Colonic mucosa (tissue), 4 donors: ENCODE results near the gene TMEM269. TPM values are rescaled to one million over a fixed set of nuclear protein-coding genes. Genes with fewer than 3 reads are reported as not detected.

Experiments
- DNase-seq: peaks from one replicate; pipeline ENCODE4 v3.0.0-alpha.2; 2020
- H3K27ac ChIP-seq: fragments of 200-600 bp; one replicate; pipeline ENCODE4 v1.8.0; 2021
- H3K27me3 ChIP-seq: fragments of 200-600 bp; one replicate; pipeline ENCODE4 v1.8.0; 2021
- H3K36me3 ChIP-seq: fragments of 200-600 bp; one replicate; pipeline ENCODE4 v1.8.0; 2021
- H3K4me1 ChIP-seq: fragments of 200-600 bp; one replicate; pipeline ENCODE4 v1.8.0; 2021; ENCODE audit warnings: mild to moderate bottlenecking
- H3K4me3 ChIP-seq: fragments of 200-600 bp; one replicate; pipeline ENCODE4 v1.8.0; 2021
- H3K9ac ChIP-seq, 2 donors: one replicate each; pipeline ENCODE4 v1.7.0; 2013; ENCODE audit warnings: control low read depth in 2 of 2, low read depth in 2 of 2, low read length in 2 of 2
- H3K9me3 ChIP-seq: fragments of 200-600 bp; one replicate; pipeline ENCODE4 v1.8.0; 2021
- intact Hi-C: fragments of 100-400 bp; cut with DNase I; formaldehyde crosslinking; loops from one replicate; pipeline ENCODE4 v1.14.1; 2022
- total RNA-seq, 2 donors: library from RNA; stranded (reverse); fragmentation: NEBNext Ultra II Directional in 1 of 2; extraction: Animal tissue kit (Norgen Biotek cat#: 25700) in 1 of 2; gene quantifications; one replicate each; pipeline ENCODE4 v1.2.1, GENCODE V29; 2021
- TF ChIP-seq, protein P1 (sequence below): fragments of 200-600 bp; IDR thresholded peaks from one replicate; pipeline ENCODE4 v1.8.0; 2022; ENCODE audit warnings: antibody characterized with exemption, mild to moderate bottlenecking
- donor health status: healthy.
- donor health status: DM: no; HTN: no; CAD: no.
- donor health status: DM: no; HTN: no; CAD: no.

Gene TMEM269
- total RNA-seq, 2 donors from 2014 or later = 0.10 TPM; not detected in 1

DNA sequence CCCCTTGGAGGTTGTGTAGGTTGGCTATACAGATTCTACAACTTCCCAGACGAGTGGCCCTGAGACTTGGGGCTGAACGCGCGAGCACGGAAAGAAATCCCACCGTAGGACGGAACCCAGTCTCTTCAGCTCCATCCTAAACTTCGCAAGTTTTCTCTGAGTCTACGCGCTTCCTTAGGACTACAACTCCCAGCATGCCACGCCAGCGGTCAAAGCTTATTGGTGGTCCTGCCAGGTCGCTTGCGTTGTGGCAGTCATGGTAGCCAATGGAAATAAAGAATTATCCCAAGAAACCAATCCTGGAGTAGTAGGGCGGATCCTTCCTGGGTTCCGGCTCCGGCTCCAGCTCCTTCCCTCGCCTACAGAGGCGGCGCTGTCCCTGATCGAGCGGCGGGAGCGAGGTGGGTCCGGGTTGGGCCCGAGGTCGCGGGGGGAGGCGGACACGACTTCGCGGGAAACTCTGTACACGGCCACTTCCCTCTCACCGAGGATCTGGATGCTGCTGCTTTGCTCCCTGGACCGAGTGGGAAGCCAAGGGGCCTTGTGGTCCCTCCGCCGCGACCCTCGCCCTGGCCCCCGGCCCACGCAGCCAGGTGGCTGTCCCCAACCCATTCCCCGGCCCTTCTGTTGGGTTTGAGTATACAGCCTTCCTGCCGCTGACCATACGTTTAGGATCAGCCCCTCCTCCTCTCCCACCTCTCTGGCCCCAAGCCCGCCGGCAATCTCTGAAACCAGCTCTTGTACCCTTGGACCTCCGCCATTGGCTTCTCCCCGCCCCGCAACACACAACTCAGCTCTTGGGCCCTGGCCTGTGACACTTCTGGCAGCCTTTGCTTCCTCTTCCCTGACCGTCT lies 61.7 kb downstream of the TMEM269 start, which contains the start of gene ZNF691:
Gene ZNF691 (plus strand): TSS at position 357 of the 854 bp plus-strand sequence. CDS start 3,046 bp downstream, outside the sequence.
- intact Hi-C loops = no loop called here
- Histone ChIP-seq H3K36me3 (no peaks in the 10 kb centered on the region), H3K9me3 (no peaks in the 10 kb centered on the region)

DNA sequence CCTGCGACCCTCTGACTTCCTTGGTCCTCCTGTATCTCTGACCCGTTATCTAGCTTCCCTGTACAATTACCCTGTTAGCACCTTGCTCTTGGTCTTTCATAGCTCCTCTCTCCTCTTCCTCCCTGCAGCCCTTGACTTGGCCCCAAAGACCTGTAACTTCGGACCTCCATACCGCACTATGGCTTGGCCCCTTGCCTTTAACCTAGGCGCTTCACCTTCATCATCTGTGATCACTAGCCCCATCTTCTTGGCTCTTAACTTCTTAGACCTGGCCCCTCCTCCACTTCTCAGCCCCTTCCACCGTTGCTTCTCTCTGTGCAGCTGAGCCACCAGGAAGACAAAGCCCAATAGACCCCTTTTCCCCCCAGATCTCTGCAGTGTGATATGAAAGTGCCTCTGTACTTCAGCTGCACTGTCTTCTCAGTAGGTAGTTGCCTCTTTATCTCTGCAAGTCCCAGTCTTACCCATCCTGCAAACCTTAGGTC lies 62.4 kb downstream of the TMEM269 start:
- no peaks in the 10 kb centered on the region for H3K27me3 ChIP-seq
- TF ChIP-seq, protein P1, sequence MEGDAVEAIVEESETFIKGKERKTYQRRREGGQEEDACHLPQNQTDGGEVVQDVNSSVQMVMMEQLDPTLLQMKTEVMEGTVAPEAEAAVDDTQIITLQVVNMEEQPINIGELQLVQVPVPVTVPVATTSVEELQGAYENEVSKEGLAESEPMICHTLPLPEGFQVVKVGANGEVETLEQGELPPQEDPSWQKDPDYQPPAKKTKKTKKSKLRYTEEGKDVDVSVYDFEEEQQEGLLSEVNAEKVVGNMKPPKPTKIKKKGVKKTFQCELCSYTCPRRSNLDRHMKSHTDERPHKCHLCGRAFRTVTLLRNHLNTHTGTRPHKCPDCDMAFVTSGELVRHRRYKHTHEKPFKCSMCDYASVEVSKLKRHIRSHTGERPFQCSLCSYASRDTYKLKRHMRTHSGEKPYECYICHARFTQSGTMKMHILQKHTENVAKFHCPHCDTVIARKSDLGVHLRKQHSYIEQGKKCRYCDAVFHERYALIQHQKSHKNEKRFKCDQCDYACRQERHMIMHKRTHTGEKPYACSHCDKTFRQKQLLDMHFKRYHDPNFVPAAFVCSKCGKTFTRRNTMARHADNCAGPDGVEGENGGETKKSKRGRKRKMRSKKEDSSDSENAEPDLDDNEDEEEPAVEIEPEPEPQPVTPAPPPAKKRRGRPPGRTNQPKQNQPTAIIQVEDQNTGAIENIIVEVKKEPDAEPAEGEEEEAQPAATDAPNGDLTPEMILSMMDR = no peak
- intact Hi-C loops = no loop called here
- DNase-seq = no peak
- H3K36me3 ChIP-seq = no peaks in the 10 kb centered on the region
- H3K4me1 ChIP-seq = peaks cover 4% of the 10 kb centered on the region
- peak overlapping the region; percentile 80 to 90 for H3K9ac ChIP-seq
- H3K27ac ChIP-seq = no peak overlapping the region
- peak overlapping the region; percentile 99 for H3K4me3 ChIP-seq
- no peaks in the 10 kb centered on the region for H3K9me3 ChIP-seq

More for the DNA sequence above, 61.7 kb downstream of the TMEM269 start, which contains the start of gene ZNF691:
- peak within 1 kb of the TSS; percentile 80 to 90 for H3K9ac ChIP-seq
- H3K4me3 ChIP-seq = peak within 1 kb of the TSS; percentile 99
- peaks cover 4% of the 10 kb centered on the region for H3K4me1 ChIP-seq
- H3K27me3 ChIP-seq = no peaks in the 10 kb centered on the region
- peak; percentile 93 for DNase-seq
- H3K27ac ChIP-seq = peak within 1 kb of the TSS; percentile 66
- TF ChIP-seq, protein P1 = no peak

DNA sequence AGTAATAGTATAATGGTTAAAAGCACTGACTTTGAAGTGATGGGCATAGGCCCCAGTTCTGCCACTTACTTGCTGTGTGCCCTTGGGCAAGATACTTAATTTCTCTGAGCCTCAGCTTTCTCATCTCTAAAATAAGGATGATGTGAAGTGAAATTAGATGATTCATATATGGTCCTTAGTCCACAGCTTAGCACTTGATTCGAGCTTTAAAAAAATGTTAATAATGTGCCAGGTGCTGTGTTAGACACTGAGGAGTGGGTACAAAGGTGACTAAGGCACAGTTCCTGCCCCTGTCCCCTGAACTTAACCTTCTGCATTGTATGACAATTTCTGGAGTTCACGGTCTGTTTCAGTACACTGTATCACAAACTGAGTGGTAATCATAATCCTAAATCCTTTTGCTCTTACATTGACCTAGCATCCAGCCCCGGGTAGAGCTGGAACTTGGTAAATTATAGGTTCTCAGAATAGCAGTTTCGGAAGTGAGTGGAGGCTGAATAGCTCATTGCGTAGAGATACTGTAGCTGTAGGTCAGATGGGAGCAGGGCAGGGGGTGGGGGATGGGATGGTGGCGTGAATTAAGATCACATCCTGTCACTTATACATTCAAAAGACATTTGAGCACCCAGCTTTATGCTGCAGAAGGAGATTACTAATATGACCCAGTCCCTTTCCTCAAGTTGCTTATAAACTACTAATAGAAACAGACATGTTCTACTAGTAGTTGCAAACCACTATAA lies 63.1 kb downstream of the TMEM269 start:
- Histone ChIP-seq H3K27ac (no peak overlapping the region), H3K4me3 (no peak overlapping the region), H3K9me3 (no peaks in the 10 kb centered on the region), H3K9ac (no peak overlapping the region), H3K27me3 (no peaks in the 10 kb centered on the region), H3K36me3 (no peaks in the 10 kb centered on the region), H3K4me1 (peaks cover 4% of the 10 kb centered on the region)
- DNase-seq = no peak
- intact Hi-C loops = no loop called here
- TF ChIP-seq, protein P1 = no peak

DNA sequence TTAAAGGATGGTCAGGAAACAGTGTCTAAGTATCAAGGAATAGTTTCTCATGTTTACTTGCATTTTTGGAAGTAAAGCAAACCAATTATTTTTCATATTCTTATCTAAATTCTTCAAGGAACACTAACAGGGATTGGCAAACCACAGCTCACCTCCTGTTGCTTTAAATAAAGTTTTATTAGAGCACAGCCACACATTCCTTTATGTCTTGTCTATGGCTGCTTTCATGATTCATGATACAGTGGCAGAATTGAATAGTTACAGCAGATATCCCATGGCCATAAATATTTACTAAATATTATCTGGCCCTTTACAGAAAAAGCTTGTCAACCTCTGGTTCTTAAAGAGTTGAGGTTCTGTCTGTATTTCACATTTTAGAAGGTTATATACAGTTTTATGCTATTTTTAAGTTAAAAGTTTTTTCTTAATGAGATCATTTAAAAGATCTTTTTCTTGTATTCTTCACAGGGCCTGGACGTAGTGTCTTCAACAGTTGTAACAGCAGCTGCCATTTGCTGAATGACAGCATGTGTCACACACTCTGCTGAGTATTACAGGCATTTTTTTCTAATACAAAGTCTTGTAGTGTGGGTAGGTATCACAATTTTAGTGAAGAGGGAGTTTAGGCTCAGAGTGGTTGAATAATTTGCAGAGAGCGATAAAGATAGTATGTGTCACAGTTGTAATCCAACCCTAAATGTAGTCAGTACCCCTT lies 64.2 kb downstream of the TMEM269 start:
- H3K9me3 ChIP-seq = no peaks in the 10 kb centered on the region
- intact Hi-C loops = no loop called here

More for the DNA sequence above, 64.2 kb downstream of the TMEM269 start:
- Histone ChIP-seq H3K27me3 (no peaks in the 10 kb centered on the region), H3K36me3 (no peaks in the 10 kb centered on the region), H3K27ac (no peak overlapping the region), H3K9ac (no peak overlapping the region), H3K4me1 (peaks cover 4% of the 10 kb centered on the region), H3K4me3 (no peak overlapping the region)
- DNase-seq = no peak
- TF ChIP-seq, protein P1 = no peak
